Activated CD4-positive, CD25-positive, alpha-beta regulatory T cell treated with anti-CD3 and anti-CD28 coated beads, Interleukin-2, amount 50 U/mL, for 24 hours (primary cell): ENCODE data around the gene RAB33A.
A peak's percentile ranks its signal among the peaks of the same experiment; 100 is the strongest.
"Not testable (repeated sequence)": the region's sequence is repeated elsewhere in the genome, so short reads cannot be mapped to it uniquely, and the experiment has no call there.

Source experiments
- ATAC-seq, 2 donors: fragments of 150-1000 bp; cut with Tn5 transposase; one replicate each; pipeline ENCODE4 v1.10.0; 2021; ENCODE audit warnings: mild to moderate bottlenecking in 1 of 2, moderate library complexity in 1 of 2

The RAB33A gene

DNA sequence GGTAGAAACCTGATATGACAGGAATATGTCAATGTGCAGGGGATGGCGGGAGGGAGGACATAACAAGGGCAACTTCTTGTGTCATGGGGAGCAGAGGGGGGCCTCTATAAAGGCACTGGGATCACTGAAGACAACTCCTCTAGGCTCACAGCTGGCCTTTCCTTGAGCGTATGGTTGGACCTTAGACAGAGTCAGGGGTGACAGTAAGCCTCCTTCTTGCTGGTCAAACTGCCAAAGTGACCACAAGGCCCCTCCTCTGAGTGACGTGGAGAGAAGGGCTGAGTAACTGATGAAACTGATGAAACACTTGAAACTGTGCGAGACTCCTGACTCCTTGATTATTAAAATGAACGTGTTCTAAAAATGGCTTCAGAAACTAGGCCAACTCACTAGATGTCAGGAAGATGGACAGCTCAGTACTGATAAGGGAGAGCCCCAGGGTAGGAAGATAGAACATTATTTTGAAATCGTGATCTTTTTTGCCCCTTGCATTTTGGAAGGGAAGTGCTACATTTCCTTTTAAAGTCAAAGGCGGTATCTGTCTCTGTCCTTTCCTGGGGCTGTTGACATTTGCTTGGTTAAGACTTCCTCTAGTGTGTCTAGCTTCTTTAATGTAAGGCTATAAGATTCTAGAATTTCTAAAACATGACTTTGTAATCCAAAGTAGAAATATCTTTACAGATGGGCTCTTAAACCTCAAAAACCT lies 1.6 kb downstream of the RAB33A start:
- ATAC-seq = peak; percentile 62 to 68

DNA sequence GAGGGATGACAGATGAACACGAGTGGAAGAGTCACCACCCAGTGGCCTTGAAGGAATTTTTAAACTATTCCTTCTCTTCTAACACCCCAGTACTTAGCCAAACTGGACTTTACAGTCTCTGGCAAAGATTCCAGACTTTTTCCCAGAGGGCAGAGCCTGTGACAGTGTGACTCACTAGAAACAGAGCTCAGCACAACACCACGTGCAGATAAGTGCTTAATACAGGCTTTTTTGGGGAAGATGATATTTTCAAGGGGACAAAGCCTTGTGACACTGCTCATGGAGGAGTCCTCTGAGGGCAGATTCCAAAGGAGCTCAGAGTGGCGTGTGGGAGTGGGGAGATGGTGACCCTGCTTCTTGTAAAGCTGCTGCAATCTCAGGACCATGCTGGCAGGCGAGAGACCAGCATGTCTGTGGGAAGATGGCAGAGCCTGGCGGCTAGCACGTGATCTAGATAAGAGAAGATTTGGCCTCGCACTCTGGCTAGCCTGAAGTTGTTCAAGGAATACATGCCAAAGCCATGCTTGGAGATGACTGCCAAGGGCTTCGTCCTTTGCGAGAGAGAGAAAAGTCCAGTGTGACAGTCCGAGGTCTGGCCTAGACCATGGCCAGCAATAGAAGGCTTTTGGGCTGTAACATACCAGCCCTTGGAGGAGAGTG lies 2.4 kb downstream of the RAB33A start:
- no peak for ATAC-seq

DNA sequence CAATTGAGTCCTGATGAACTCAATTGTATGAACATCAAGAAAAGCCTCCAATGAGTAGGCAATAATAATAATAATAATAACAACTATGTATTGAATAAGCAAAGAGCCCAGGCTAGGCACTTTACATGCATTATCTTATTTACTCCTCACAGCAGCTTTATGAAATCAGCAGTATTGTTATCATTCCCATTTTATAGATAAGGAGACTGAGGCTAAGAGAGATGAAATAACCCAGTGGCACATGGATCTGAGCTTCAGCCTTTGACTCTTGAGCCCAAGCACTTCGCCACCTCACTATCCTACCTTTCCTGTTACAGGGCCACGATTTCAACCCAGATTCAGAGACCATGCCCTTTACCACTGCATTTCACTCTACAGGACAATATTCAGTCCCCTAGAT lies 3.2 kb downstream of the RAB33A start:
- ATAC-seq = no peak

DNA sequence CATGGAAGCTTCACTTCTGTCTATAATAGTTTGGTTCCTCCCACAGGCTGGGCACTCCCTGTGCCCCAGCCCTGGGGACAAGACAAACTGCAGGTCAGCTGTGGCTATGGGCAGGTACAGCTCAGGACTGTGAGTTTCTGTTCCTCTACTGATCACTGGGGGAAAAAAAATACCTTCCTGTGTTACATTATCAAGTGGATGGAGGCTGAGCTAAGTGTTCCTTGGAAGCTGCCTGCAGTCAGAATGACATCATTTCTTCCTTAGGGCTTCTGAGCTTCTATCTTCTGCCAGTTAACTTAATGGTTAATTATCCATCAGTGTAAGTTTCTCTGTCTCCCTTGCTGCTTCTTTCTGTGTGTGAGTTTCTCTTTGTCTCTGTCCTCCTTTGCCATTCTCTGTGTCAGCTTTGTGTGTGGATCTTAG lies 4.6 kb downstream of the RAB33A start:
- no peak for ATAC-seq

DNA sequence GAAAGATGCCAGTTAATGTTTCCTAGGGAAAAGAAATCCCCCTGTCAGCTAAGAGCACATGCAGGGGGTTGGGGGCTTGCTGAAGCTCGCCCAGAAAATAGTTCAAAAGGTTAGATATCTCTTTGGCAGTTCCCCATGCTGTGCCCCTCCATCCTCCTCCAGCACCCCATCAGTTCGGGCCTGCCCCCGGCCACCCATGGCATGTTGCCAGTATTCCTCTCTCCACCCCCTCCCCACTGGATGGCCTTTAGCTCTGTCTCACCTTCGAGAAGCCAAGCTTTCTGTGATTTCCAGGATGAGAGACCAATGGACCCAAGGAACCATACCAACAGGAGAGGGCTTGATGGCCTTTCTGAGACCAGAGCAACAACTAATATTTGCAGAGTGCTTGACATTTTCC lies 5.2 kb downstream of the RAB33A start:
- no peak for ATAC-seq

DNA sequence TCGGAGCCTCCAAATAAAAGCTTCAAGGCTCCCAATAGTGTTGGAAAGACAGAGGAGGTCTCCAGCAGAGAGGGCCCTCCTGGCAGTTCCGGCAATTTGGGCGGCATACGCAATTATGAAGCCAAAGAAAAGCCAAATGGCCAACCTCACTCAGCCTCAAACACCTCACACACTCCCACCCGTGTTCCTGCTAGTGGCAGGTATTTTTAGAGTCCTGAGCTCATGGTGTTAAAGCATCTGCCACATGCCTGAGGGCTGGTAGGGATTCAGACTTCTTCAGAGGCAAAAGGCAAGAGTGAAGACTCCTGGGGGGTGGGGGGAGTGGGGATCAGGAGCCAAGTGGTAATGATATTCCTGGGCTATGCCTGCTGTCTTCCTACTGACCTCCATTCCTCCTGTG lies 7.4 kb downstream of the RAB33A start:
- no peak for ATAC-seq

DNA sequence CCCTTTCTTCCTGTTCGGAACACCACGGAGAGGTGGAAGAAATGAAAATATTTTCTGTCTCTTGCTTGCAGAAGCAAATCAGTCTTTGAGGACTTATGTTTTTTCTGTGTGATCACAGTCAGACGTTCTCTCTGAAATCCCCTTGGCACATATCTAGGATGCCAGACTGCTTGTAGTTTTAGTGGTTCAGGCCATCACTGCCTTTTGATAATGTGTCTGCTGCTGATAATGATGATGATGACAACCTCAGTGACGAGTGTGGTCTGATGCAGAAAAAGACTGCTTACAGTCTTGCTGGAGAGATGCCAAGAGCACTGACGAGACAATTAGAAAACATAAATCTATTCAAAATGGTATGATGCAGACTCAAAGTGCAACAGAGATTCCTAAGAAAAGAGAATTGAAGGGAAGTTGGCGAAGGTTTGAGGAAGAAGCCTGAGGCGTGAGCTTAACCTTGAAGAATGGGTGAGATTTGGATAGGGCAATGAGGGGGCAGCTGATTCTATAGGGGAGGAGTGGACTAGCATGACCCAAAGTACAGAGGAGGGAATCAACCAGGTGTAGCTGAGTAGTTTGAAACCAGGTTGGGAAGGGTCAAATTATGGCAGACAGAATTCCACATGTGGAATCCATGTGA lies 7.9 kb downstream of the RAB33A start:
- peak; percentile 61 to 82 for ATAC-seq

DNA sequence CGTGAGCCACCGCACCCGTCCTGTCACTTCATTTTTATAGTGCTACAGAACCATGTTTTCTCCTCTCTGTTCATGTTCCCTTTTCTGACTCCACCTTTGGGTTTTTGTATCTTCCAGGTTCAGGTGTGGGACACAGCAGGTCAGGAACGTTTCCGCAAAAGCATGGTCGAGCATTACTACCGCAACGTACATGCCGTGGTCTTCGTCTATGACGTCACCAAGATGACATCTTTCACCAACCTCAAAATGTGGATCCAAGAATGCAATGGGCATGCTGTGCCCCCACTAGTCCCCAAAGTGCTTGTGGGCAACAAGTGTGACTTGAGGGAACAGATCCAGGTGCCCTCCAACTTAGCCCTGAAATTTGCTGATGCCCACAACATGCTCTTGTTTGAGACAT lies 12.4 kb downstream of the RAB33A start:
- no peak for ATAC-seq

DNA sequence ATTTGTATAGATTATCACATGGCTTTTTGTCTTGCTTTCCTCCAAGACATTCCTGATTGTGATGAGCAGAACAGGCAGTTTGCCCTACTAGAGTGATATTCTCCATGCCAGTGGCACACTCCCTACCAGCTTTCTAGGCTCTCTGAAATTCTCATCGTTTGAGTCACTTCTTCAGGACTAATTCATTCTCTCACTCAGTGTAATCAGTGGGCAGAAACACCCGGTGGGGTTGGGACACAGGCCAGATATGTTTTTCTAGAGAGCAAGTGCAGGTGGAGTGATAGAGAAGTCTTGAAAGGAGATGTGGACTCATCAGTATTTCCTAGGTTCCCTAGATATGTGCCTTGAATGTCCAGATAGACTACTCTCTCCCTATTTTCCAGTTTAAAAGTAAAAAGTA lies 13.1 kb downstream of the RAB33A start:
- no peak for ATAC-seq

DNA sequence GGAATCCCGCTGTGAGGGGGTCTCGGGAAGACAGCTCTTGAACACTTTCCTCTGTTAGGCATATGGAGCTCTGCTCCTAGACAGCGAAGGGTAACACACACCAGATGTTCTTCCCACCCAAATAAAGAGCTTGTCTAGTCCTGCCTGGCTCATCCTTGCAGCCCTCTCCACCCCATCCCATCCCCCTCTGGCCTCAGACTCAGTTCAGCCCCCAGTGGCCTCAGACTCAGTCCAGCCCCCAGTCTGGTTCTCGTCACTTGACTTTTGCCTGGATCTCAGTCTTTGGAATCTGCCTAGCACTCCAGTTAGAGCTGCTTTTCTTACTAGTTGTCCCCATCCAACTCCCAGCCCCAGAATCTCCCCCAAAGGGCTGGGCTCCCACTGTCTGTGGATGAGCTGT lies 14.9 kb downstream of the RAB33A start:
- ATAC-seq = no peak

DNA sequence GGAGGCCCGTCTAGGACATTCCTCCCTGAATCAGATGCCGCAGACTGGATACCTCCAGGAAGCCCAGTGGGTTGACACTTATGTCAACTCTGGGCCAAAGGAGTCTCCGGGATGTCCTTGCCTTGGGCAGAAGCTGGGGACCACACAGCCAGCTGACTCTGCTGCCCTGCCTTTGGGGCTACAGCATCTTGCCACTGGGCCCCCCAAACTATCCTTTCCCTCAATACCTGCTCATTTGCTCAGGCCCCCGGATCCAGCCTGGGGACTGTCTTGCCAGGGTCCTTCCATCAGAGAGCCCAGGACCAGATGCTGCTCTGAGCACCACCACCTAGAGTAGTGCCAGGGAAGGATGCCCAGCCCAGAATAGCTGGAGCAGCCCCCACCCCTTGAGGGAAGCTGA lies 19.0 kb downstream of the RAB33A start:
- ATAC-seq = no peak

DNA sequence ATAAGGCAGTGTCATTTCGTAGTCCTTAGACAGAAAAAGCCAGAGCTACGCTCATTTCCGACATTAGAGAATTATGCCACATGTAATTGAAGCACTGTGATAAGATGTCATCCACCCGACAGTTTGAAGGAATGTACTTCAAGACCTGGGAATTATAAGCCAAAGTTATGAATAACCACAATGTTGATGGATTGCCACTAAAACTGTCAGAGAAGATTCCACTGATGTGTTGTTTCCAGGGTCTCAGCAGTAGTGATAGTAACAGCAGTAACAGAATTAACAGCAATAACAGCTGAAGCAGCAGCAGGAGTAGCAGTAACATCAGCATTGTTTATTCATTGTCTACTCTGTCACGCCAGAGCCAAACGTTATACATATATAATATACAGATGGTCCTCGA lies 24.7 kb downstream of the RAB33A start:
- no peak for ATAC-seq

DNA sequence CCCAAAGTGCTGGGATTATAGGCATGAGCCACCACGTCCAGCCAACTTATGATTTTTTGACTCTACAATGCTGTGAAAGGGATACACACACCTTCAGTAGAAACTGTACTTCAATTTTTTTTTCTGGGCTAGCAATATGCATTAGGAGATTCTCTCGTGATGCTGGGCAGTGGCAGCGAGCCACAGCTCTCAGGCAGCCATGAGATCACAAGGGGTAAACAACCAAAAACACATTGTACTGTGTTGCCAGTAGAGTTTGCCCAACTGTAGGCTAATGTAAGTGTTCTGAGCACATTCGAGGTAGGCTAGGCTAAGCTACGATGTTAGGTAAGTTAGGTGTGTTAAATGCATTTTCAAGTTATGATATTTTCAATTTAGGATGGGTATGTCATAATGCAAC lies 25.7 kb downstream of the RAB33A start:
- ATAC-seq = no peak

DNA sequence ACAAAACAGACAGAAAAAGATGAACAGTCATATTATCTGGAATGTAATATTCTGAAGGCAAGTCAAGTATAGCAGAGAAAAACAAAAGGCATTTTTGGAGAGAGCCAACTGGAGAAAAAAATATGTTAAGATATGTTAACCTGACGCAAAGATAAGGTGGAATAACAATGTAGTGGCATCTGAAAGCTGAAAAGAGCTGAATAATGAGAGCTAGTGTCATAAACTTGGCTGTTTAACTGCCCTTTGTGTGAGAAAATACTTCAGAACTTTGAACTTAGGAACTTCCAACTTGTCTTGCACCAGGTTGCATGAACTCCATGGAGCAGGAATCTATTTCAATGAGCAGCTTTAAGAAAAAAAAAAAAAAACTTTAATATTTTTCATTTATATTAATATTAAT lies 32.9 kb downstream of the RAB33A start:
- no peak for ATAC-seq

DNA sequence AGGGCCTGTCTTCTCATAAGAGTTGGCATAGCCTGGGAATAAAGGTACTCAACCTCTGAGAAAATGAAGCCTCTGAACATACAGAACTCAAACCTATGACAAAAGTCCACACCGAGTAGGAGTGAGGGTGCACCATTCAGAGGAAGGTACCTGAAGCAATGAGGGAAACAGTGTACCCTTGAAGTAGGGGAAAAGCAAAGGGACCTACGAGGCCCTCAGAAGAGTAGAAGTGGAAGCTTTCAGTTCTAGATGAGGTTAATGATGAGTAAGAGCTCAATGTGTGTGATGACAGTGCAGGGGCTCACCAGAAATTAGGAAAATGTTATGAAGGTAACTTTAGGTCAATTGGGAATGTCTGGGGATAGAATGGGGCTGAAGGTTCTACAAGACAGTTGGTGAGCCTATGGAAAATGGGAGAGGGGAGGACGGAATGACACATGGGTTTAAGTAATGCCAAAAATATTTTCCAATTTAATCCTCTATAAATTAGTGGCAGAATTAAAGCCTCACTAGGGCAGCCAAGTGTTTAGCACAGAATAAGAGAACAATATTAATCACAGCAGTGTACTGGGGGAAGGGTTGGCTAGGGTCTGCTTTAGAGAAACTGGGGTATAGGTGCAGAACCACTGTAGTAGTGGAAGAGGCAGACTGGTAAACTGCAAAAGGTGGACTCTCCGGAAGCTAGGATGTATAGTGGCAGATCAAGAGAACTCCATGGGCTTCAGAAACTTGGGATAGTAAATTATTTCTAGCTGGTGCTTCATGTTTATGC lies 39.8 kb downstream of the RAB33A start:
- peak; percentile 65 for ATAC-seq

DNA sequence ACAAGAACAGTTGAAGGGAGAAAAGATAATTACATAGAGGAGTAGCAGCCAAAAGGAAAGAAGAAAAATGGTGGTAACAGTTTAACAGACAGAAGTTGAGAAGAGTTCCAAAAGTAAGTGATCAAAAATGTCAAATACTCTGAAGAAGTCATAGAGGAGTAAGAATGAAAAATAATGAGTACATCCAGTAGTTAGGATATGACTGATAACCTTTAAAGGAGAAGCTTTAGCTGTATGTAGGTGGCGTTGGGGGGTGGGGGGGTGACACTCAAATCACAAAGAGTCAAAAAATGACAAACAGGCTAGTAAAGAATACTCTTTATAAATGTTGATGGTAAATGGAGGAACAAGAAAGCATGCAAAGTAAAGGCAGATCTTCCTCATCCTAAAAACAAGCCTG lies 40.6 kb downstream of the RAB33A start:
- ATAC-seq = peak; percentile 81 to 85

DNA sequence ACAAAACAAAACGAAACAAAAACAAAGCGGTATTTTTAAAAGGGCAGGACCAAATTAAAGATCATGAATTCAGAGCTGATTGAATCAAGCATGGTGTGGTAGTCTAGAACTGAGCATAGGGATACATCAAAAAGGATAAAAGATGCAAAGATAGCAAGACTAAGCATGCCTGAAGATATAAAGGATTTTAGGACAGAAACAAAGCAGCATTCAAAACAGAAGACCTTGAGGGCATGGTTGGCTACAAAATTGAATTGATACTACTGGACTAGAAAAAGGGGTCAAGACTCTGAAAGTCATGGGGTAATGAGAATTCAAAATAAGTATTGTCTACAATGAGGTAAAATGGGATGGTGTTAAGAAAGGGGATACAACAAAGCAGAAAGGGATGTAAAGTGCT lies 41.6 kb downstream of the RAB33A start:
- ATAC-seq = no peak

DNA sequence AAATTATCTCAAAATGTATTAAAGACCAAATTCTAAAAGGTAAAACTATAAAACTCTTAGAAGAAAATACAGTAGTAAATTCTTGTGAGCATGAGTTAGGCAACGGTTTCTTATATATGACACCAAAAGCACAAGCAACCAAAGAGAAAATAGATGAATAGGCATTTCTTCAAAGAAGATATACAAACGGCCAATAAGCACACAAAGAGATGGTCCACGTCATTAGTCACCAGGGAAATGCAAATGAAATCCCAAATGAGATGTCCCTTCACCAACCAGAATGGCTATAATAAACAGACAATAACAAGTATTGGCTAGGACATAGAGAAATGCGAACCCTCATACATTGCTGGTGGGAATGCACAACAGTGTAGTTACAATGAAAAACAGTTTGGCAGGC lies 44.6 kb downstream of the RAB33A start:
- ATAC-seq = no peak

DNA sequence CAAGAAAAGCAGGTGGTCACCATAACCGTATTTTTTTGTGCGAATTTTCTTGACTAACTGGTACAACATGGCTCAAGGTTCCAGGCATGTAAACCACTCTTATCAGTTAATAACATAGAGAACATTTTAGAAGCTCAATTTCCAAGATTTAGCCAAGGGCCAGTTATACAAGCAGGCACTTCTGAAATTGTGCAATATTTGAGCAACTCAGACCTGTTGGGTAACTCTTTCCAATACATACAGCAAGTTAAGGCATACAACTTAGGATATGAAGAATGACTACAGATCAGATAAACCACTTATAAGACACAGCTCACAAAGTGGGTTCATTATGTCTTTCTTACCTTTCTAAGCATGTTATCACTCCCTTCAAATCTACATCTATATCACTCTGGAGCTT lies 53.0 kb downstream of the RAB33A start:
- ATAC-seq = no peak

DNA sequence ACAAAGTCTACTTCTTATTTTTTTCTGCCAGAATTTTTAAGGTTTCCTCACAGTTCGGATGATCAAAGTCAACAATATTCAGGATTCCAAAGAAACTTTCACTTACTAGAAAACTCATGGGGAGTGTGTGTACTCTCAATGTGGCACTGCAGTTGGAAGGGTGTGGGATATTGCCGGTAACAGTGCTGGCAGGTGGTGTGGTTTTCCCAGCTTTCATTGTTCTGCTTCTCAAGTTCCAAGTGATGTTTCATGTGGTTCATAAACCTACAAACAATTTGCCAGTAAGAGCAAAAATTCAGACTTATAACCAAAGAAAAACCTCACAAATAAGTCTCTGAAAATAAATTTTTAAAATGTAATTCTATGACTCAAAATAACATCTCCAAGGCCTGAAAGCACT lies 57.1 kb downstream of the RAB33A start:
- ATAC-seq = no peak

DNA sequence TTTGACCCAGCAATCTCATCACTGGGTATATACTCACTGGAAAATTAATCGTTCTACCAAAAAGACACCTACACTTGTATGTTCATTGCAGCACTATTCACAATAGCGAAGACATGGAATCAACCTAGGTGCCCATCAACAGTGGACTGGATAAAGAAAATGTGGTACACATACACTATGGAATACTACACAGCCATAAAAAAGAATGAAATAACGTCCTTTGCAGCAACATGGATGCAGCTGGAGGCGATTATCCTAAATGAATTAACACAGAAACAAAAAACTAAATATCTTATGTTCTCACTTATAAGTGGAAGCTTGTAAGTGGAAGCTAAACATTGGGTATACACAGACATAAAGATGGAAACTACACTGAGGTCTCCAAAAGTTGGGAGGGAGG lies 59.4 kb downstream of the RAB33A start:
- ATAC-seq = not testable (repeated sequence)
